ENCODE results near the gene MACROD2.

MACROD2 gene

GRCh38 chr20:15379681-15380296, 1384.5 kb downstream of the MACROD2 start:
- no peak for TF ChIP-seq CTCF (IDR thresholded peaks at IDR 0.05; ENCODE audit: extremely low read depth, missing control alignments)
- DNase-seq (ENCODE audit: low spot score): no peak

- DNase-seq (ENCODE audit: low spot score): no peak
- no peak for TF ChIP-seq CTCF (IDR thresholded peaks at IDR 0.05; ENCODE audit: extremely low read depth, missing control alignments)
These were observed 1385.5 kb downstream of the MACROD2 start for GRCh38 chr20:15380770-15381169.

GRCh38 chr20:15387228-15387627, 1391.9 kb downstream of the MACROD2 start:
- no peak for TF ChIP-seq CTCF (IDR thresholded peaks at IDR 0.05; ENCODE audit: extremely low read depth, missing control alignments)
- DNase-seq (ENCODE audit: low spot score): no peak

- DNase-seq (ENCODE audit: low spot score): no peak
- no peak for TF ChIP-seq CTCF (IDR thresholded peaks at IDR 0.05; ENCODE audit: extremely low read depth, missing control alignments)
These were observed 1400.1 kb downstream of the MACROD2 start for GRCh38 chr20:15395457-15395856.

- no peak for DNase-seq (ENCODE audit: low spot score)
- no peak for TF ChIP-seq CTCF (IDR thresholded peaks at IDR 0.05; ENCODE audit: extremely low read depth, missing control alignments)
These were observed 1400.7 kb downstream of the MACROD2 start for GRCh38 chr20:15396026-15396425.

- TF ChIP-seq CTCF (IDR thresholded peaks at IDR 0.05; ENCODE audit: extremely low read depth, missing control alignments): no peak
- no peak for DNase-seq (ENCODE audit: low spot score)
These were observed 1401.6 kb downstream of the MACROD2 start for GRCh38 chr20:15396900-15397299.

- no peak for TF ChIP-seq CTCF (IDR thresholded peaks at IDR 0.05; ENCODE audit: extremely low read depth, missing control alignments)
- no peak for DNase-seq (ENCODE audit: low spot score)
These were observed 1404.5 kb downstream of the MACROD2 start for GRCh38 chr20:15399781-15400180.
